SKM-1 (cell line): Measurements from ENCODE around the gene BCAT1.
A peak's percentile ranks its signal among the peaks of the same experiment; 100 is the strongest.
"Not testable (repeated sequence)": the region's sequence is repeated elsewhere in the genome, so short reads cannot be mapped to it uniquely, and the experiment has no call there.

ENCODE experiments used
- DNase-seq: peaks from one replicate; lab custom pipeline; 2025; ENCODE audit not compliant: unreplicated experiment; lab: John Stamatoyannopoulos, UW

BCAT1 gene

DNA sequence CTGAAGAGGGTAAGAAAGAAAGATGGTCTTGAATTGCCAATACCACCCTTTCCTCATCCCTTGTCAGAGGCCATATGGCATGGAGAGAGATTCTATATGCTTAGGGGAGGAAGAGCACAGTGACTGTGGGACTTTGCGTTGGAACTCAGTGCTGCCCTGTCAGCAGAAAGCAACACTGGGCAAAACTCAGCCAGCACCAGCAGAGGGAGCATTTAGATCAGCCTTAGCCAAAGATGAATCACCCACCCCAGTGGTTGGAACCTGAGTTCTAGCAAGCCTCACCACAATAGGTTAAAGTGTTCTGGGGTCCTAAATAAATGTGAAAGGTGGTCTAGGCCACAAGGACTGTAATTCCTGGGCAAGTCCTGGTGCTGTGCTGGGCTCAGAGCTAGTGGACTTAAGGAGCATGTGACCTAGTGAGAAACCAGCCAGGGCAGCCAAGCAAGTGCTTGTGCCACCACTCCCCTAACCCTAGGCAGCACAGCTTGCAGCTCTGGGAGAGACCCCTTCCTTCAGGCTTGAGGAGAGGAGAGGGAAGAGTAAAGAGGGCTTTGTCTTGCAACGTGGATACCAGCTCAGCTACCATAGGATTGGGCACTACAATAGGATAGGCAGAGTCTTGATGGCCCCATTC is 11.4 kb upstream of the BCAT1 start:
- no peak for DNase-seq

DNA sequence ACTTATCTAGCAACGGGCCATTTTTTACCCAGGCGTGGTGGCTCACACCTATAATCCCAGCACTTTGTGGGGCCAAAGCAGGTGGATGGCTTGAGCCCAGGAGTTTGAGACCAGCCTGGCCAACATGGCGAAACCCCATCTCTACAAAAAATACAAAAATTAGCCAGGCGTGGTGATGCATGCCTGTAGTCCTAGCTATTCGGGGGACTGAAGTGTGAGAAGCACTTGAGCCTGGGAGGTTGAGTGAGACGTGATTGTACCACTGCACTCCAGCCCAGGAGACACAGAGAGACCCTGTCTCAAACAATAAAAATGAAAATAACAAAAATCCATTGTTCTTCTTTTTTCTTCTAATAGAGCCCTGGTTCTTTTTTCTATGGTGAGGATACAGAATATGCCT is 7.5 kb upstream of the BCAT1 start:
- not testable (repeated sequence) for DNase-seq

DNA sequence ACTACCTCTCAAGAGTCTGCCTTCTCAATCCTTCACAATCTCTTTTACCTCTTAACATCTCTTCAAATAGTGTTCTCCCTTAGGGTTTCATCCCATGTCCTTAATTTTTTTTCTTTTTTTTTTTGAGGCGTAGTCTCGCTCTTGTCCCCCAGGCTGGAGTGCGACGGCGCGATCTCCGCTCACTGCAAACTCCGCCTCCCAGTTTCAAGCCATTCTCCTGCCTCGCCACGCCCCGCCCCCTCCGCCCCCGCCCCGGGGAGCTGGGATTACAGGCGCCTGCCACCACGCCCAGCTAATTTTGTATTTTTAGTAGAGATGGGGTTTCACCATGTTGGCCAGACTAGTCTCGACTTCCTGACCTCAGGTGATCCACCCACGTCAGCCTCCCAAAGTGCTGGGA is 7.0 kb upstream of the BCAT1 start:
- no peak for DNase-seq

DNA sequence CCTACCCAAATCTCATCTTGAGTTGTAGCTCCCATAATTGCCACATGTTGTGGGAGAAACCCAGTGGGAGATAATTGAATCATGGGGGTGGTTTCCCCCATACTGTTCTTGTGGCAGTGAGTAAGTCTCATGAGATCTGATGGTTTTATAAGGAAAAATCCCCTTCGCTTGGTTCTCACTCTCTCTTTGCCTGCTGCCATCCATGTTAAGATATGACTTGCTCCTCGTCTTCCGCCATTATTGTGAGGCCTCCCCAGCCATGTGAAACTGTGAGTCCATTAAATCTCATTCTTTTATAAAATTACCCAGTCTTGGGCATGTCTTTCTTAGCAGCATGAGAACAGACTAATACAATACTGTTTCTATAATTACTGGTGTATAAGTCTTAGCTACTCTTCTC is 6.5 kb upstream of the BCAT1 start:
- DNase-seq = no peak

DNA sequence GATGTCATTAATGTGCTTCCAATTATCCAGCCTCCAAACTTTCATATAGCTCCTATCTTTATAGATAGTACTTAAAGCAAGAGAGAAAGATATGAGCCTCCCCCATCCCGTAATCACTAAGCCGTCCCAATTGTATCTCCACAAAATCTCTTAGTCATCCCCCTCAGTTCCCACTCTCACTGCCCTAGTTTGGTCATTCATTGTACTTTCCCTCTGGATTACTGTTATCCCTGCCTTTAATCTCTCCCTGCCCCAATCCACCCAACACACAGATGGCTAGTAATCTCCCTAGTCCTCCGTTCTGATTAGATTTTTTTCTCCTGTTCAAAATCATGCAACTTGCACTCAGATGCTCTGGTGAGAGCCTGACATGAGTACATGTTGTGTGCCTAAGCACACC is 5.4 kb upstream of the BCAT1 start:
- no peak for DNase-seq

DNA sequence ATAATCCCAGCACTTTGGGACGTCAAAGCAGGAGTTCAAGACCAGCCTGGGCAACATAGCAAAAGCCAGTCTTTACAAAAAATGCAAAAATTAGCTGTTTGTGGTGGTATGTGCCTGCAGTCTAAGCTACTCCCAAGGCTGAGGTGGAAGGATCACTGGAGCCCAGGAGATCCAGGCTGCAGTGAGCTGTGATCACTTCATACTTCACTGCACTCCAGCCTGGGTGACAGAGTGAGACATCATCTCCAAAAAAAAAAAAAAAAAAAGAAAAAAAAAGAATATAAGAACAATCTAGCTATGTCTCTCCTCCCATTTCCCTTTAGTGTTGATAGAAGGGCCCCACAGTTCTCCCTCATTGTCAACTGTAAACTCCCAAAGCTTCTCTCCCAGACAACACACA is 3.5 kb upstream of the BCAT1 start:
- DNase-seq = no peak

DNA sequence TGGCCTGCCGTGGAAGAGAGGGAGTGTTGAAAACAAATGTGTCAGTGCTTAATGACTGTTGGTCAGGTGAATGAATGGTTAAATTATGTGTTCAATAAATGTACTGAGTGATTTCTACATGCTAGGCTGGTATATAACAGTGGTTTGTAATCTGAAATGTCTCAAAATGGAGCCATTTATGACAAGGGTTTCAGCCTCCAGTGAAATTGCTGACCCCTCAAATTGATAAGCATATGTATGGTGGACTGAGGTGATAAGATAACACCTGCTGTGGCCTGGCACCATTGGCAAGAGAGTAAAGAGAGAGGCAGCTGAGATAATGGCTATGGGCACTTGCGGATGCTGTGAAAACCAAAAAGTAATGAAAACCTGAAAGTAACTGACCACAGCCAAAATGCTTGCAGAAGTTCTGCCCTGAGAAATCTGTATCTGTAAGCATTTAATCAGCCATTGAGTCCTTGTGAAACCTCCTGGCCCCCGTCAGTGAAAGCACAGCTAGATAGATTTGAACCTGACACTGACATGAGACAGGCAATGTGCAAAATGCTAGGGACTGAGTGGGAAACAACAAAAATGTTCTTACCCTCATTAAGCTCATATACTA is 1.4 kb upstream of the BCAT1 start:
- no peak for DNase-seq

DNA sequence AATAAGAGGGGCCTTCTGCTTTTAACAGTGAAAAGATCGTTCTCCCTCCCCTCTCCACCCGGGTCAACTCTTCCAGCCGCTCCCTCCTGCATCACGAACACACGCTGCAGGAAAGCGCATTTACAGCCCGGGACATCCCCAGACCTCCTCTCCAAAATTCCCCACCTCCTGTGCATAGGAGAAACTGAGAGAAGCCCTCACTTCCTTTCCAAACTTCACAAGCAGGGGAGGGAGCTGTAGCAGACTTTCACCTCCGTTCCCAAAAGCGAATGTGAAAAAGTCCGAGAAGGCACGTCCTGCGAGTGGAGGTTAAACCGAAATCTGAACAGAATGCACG is 513 bp downstream of the BCAT1 start:
- DNase-seq = no peak

DNA sequence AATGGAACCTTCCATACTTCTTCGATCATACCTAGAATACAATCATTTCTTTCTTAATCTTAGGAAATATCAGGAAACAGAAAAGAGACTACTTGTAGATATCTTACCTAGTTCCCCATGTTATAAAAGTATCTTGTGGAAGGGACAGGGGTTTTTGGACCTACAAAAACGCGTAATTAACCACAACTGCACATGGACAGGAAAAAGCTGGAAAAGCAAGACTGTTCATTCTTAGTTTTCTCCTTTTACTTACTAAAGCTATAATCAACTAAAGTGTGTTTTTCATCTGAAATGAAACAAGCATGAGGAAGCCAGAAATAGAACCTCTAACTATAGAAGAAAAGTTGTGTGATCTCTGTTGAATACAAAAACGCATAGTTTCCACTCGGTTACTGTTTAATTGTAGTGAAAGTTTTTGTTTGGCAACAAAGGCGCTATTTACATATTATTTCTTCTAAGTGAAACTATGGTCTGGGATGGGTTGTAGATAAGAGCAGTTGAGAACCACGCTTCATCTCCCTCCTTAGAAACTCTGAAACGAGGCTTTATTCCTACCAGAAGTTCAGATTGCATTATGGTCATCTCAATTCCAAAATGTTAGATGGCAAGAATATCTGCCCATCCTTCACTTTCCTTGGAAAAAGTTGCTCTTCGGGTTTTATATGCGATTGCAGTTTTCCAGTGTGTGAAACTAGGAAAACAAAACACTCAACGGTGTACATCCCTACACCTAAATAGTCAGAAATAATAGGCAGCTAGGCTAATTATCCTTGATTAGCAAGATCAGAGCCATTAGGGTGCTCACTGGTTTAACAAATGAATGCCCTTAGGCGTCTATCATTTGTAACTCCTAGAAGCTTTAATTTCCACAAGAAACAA is 1.1 kb downstream of the BCAT1 start:
- no peak for DNase-seq

DNA sequence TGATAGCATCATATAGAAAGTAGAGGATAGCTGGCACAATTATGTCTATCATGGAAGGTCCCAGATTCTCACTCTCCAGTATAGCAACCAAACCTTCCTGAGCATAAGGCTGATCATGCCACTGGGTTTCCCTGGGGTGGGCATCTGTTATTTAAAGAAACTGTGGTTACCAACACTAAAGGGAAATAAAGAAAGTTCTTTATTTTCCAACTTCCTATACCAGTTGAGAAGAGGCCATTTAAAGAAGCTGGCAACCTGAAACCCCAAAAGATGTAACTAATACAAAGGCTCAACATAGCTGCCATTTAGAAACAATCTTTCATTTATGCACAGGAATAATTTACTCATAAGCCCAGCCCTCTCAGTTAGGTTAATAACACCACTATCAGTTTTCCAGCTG is 3.1 kb downstream of the BCAT1 start:
- DNase-seq = no peak

DNA sequence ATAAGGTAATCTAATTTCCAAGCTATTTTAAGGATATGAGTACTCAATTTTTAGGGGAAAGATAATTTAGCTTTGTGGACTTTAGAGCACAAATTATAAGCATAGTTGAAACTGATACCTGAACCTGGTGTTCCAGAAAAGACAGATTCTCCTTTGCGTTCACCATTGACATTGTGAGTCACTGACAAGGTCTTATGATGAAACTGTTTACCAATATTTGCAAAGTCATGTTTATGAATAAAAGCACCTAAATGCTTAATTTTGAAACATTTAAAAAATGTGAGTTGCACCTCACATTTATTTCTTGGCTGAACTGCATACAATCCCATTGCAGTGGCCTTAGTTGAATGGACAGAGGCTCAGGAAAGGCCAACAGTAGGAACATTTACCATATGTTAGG is 3.9 kb downstream of the BCAT1 start:
- no peak for DNase-seq

DNA sequence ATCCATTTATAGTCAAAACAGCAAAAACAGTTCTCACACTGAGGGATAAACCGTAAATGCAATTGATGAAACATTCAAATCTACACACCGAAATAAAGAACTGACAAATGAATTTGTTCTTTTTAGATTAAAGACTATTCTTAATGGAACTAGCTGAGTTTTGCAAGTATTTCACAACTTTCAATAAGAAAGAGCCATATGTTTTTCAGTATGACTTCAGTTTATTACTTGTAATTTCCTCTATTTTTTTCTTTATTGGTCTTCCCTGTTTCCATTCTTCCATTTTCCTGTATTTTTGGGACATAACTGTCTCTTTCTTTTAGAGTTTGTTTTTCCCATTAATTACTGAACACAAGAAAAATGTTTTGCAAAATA is 4.3 kb downstream of the BCAT1 start:
- no peak for DNase-seq

DNA sequence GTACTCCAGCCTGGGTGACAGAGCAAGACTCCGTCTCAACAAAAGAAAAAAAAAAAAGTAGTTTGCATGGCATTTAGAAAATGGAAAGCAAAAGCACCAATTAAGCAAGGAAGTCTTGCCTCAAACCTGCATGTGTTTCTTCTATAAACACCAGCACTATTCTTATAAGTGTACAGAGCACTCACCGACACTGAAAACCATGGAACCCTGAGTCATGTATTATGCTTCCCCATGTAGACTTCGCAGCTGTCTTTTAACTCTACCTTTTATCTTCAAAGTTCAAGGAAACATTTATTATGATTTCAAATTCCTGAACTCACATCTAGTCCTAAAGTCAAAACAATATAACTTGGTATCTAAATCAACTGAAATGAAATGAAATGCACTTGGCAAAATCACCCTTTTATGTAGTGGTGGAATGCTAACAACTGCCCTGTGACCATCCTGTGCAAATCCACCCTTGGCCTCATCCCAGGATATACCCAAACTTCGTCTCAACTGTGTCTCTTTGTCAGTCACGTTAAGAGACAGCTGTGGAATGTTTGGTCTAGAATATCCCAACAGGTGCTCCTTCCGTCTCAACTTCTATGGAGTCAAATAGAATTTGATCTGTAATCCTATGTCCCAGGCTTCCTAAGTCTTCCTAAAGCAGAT is 4.8 kb downstream of the BCAT1 start:
- DNase-seq = no peak

DNA sequence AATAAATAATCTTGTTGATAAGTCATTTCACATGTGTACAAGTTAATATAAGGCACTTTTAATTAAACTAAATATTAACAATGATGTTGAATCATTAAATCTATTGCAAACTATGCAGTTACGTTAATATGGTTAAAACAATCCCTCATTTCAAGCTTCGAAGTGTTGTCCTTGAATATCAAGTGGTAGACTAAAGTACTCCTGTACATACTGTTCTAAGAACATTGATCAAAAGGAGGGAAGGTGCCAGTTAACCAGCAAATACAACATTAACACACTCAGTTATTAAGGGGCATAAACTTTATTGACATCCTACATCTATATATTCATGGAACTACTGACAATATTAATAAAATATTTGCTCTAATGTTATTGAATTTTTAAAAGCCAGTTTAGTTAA is 8.7 kb downstream of the BCAT1 start:
- DNase-seq = no peak

DNA sequence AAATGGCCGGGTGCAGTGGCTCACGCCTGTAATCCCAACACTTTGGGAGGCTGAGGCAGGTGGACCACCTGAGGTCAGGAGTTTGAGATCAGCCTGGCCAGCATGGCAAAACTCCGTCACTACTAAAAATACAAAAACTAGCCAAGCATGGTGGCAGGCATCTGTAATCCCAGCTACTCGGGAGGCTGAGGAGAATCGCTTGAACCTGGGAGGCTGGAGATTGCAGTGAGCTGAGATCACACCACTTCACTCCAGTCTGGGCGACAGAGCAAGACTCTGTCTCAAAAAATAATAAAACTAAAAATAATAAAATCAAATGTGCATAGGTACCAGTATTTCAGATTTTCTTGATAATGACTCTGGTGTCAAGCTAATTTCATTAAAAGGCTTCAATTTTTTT is 9.3 kb downstream of the BCAT1 start:
- not testable (repeated sequence) for DNase-seq

DNA sequence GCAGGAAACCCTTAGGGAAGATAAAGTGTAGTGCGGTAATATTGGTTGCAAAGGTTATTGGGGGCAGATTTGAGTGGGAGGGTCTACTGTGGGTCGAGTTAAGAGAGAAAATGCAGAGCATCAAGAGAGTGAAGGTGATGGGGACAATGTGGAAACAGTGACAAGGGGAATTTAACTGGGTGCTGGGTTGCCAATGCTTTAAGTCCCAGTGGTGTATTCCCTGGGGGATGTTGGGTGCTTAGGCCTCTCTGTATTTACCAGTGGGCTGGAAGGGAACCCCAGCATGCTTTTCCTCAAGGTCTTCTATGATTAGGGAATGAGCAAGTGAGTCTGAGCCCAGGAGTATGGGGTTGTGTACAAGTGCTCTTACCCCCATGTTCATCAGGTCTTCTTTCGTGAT is 10.6 kb downstream of the BCAT1 start:
- no peak for DNase-seq

DNA sequence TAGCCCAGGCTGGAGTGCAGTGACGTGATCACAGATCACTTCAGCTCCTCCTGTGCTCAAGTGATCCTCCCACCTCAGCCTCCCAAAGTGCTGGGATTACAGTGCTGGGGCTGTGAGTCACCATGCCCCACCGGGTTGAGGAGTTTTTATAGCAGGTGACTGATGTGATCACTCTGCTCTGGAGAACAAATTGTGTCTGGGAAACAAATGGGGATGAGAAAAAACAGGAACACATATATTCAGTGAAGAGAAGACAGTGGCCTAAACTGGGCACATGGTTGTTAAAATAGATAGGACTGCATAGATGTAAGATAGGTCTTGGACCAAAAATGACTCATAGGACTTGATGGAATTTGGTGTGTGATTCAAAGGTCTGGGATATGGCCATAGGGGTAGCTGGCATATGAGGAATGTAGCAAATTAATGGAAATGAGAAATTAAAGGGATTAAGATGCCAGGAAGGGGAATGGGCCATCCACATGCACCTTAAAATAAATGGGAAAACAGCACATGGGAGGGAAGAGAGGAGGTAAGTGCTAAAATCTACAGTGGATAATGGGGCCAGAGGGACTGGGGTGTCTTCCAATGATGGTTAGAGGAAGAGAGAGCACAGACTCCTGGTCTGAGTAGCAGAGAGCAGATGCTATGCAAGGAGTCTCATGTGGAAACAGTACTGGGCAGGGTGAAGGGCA is 11.2 kb downstream of the BCAT1 start:
- DNase-seq = no peak

DNA sequence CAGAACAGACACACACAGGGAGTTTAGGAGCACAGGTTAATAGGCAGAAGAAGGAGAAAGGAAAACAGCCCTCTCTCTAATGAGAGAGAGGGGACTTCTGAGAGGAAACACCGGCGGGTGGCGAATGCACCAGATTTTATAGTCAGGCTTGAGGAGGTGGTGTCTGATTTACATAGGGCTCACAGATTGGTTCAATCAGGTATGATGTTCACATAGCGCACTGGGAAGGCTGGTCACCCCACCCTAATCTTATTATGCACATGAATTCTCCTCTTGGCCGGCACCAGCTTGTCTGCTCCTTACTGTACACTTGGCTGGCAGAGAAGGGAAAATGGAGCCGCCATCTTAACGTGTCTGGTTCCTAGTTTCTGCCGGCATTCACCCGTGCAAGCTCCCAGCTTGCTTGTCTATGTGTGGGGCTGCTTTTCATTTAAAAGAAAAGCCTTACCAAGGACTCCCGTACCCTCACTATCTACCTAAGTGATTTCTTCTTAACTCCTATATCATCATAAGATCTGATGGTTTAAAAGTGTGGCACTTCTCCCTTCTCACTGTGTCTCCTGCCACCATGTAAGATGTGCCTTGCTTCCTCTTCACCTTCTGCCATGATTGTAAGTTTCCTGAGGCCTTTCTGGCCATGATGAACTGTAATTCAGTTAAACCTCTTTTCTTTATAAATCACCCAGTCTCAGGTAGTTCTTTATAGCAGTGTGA is 15.1 kb downstream of the BCAT1 start:
- DNase-seq = no peak

DNA sequence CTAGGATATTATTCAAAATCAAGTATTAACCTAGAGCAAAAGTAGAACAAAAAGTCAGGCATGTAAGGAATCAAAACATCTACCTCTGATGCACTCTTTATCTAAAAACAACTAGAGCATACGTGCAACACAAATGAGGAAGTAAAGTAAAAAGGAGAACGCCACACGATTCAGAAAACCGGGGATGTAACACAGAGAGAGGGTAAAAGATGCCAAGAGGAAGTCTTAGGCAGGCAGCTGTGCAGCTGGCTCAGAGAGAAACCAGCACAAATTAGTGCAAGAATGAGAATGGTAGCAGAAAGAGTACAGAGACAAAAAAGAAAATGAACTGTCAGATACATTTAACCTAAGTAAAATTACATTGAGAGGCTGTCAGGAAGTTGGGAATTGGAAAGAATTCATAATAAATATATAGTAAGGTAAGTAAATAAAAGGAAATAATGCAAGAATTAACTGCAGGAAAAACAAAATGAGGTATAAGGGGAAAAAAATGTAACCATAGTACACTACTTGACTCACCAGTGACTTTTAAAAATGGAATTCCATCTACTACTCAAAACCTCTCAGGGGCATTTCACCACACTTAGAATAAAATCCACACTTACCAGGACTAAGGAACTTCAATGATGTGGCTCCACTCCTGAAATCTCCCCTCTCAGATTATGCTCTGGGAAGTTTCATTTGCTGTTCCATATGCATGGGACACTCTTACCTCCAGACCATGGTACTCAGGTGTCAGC is 17.1 kb downstream of the BCAT1 start:
- peak; percentile 55 for DNase-seq

DNA sequence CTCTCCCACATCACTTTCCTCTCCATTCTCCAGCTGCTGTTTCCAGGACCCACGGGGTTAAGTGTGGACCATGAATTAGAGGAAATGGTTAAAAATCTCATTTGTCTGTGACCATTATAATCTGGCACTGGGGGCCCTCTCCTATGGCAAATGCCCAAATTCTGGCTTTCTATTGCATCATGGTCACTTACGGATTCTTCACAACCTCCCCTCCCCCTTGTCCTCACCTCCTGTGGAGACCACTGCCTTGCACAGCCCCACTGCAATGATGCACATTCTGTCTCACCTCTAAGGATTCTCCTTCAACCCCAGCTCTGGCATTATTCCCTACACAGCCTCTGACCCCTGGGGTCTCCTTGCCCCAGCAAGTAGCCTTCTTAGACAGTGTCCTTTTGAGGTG is 18.9 kb downstream of the BCAT1 start:
- DNase-seq = no peak
